ENCODE results near the gene RP9.

- TF ChIP-seq, protein P1, sequence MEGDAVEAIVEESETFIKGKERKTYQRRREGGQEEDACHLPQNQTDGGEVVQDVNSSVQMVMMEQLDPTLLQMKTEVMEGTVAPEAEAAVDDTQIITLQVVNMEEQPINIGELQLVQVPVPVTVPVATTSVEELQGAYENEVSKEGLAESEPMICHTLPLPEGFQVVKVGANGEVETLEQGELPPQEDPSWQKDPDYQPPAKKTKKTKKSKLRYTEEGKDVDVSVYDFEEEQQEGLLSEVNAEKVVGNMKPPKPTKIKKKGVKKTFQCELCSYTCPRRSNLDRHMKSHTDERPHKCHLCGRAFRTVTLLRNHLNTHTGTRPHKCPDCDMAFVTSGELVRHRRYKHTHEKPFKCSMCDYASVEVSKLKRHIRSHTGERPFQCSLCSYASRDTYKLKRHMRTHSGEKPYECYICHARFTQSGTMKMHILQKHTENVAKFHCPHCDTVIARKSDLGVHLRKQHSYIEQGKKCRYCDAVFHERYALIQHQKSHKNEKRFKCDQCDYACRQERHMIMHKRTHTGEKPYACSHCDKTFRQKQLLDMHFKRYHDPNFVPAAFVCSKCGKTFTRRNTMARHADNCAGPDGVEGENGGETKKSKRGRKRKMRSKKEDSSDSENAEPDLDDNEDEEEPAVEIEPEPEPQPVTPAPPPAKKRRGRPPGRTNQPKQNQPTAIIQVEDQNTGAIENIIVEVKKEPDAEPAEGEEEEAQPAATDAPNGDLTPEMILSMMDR (conservative IDR thresholded peaks at IDR 0.05 in 1 of 2, IDR thresholded peaks at IDR 0.05 in 1 of 2; ENCODE audit: low read depth in 1 of 2, low read length in 2 of 2) = no peak
- TF ChIP-seq EZH2 (IDR thresholded peaks at IDR 0.05; ENCODE audit: low read length, missing control alignments) = no peak
Measured at GRCh38 chr7:33076737-33077136, 32.5 kb downstream of the RP9 start.

Measured in fibroblast of lung (primary cell).